Esophagus muscularis mucosa (tissue), 4 donors: Measurements from ENCODE around the gene ADGRA1.

Experiments
- EP300 ChIP-seq: sonication (generic); formaldehyde crosslinking; IDR thresholded peaks from one replicate; pipeline ENCODE4 v1.6.1; 2017; ENCODE audit warnings: antibody characterized with exemption
- POLR2A ChIP-seq: fragments of 450-650 bp; IDR thresholded peaks from one replicate; pipeline ENCODE4 v1.6.1; 2017; ENCODE audit warnings: antibody characterized with exemption, moderate library complexity, mild to moderate bottlenecking, low read depth
- POLR2AphosphoS5 ChIP-seq, 2 donors: sonication (generic); formaldehyde crosslinking; IDR thresholded peaks; one replicate each; pipeline ENCODE4 v1.6.1; 2017; ENCODE audit warnings: antibody characterized with exemption in 2 of 2
- TF ChIP-seq, protein P1 (sequence below), 3 experiments: fragments of 200-600 bp in 2 of 3; fragments of 450-650 bp in 1 of 3; sonication (generic) in 2 of 3; IDR thresholded peaks; one replicate each; pipeline ENCODE4 v1.5.1; 2017 to 2019; ENCODE audit warnings: antibody characterized with exemption in 3 of 3, mild to moderate bottlenecking in 2 of 3, moderate library complexity in 1 of 3

DNA sequence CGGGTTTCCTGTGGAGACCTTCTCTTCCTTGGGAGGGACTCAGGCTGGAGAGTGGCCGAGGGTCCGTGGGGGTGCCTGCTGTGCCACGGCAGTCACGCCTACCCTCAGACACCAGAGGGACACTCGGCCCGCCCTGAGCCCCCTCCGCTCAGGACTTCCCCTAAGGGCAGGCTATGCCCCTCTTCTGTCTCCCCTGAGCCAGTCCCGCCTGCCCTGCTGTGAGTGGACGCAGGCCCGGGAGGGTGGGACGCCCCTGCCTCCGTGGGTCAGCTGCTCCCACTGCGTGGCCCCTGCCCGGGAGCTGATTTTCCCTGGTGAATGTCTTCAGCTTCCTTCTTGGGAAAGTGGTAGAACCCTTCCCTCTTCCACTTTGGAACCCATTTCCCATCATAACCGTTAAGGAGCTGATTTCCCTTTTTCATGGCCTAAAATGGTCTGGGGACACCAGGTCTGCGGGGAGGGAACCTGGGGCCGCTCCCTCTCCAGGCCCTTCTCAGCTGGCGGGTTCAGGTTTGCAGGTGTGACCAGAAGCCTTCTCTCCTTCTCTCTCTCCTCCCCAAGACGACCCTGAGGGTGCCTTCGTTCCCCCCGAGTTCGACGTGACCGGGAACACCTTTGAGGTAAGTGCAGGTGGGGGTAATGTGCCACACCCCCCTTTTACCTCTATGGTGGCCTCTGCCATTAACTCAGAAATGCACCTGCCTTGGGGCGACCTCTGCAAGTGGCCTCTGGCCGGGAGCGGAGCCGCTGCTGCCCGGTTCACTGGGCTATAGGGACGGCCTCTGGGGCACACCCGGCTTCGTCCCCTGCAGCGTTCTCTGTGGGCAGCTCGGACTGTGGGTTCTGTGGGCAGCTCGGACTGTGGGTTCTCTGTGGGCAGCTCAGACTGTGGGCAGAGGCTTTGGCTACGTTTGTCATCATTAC lies 80.2 kb downstream of the ADGRA1 start:
- TF ChIP-seq, protein P1, sequence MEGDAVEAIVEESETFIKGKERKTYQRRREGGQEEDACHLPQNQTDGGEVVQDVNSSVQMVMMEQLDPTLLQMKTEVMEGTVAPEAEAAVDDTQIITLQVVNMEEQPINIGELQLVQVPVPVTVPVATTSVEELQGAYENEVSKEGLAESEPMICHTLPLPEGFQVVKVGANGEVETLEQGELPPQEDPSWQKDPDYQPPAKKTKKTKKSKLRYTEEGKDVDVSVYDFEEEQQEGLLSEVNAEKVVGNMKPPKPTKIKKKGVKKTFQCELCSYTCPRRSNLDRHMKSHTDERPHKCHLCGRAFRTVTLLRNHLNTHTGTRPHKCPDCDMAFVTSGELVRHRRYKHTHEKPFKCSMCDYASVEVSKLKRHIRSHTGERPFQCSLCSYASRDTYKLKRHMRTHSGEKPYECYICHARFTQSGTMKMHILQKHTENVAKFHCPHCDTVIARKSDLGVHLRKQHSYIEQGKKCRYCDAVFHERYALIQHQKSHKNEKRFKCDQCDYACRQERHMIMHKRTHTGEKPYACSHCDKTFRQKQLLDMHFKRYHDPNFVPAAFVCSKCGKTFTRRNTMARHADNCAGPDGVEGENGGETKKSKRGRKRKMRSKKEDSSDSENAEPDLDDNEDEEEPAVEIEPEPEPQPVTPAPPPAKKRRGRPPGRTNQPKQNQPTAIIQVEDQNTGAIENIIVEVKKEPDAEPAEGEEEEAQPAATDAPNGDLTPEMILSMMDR (IDR thresholded peaks at IDR 0.05) = no peak
- no peak for TF ChIP-seq POLR2A
- no peak for TF ChIP-seq POLR2AphosphoS5 (IDR thresholded peaks at IDR 0.05)
- no peak for TF ChIP-seq EP300
